AG10803 (cell line): ENCODE measurements around the gene AVL9.

Source experiments
- DNase-seq: peaks from one replicate; pipeline ENCODE4 v3.0.0; 2010; ENCODE audit warnings: low read depth
- H3K4me3 ChIP-seq: 2 replicates; pipeline ENCODE4 v1.5.1; 2011; ENCODE audit warnings: mild to moderate bottlenecking, low read length, control low read depth
- TF ChIP-seq, protein P1 (sequence below): conservative IDR thresholded peaks from 2 replicates; pipeline ENCODE4 v1.5.1; 2011; ENCODE audit warnings: mild to moderate bottlenecking, low read length, control low read depth, inconsistent platforms

Gene AVL9

DNA sequence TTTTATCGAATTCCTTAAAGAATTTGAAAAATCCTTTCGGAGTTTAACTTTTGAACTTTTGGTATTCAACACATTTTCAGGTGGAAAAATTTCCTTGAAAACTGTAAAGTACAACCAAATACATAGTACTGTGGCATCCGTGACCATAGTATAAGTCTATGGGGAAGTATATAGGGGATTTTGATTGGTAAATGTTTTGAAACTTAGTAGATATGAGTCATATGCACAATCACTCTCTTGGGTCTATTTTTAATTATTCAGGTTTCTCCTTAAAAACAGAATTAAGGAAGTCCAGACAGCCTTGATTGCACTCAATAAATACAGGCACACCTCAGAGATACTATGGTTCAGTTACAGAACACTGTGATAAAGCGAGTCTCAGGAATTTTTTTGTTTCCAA lies 64.2 kb downstream of the AVL9 start:
- no peak for DNase-seq
- H3K4me3 ChIP-seq, result no peak overlapping the region
- TF ChIP-seq, protein P1, sequence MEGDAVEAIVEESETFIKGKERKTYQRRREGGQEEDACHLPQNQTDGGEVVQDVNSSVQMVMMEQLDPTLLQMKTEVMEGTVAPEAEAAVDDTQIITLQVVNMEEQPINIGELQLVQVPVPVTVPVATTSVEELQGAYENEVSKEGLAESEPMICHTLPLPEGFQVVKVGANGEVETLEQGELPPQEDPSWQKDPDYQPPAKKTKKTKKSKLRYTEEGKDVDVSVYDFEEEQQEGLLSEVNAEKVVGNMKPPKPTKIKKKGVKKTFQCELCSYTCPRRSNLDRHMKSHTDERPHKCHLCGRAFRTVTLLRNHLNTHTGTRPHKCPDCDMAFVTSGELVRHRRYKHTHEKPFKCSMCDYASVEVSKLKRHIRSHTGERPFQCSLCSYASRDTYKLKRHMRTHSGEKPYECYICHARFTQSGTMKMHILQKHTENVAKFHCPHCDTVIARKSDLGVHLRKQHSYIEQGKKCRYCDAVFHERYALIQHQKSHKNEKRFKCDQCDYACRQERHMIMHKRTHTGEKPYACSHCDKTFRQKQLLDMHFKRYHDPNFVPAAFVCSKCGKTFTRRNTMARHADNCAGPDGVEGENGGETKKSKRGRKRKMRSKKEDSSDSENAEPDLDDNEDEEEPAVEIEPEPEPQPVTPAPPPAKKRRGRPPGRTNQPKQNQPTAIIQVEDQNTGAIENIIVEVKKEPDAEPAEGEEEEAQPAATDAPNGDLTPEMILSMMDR, result no peak

DNA sequence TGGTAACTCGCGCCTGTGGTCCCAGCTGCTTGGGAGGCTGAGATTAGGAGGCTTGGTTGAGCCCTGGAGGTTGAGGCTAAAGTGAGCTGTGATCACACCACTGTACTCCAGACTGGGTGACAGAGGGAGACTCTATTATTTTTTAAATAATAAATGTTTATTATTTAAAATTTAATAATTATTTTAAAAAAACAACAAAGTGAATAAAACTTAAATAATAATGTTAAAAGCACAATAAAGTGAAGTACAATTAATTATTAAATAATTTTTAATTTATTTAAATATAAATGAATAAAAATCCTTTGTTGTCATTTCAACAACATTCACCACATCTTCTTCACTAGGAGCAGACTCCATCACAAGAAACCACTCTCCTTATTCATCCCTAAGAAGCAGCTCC lies 64.8 kb downstream of the AVL9 start:
- DNase-seq, result no peak
- TF ChIP-seq, protein P1, result no peak
- H3K4me3 ChIP-seq, result no peak overlapping the region

DNA sequence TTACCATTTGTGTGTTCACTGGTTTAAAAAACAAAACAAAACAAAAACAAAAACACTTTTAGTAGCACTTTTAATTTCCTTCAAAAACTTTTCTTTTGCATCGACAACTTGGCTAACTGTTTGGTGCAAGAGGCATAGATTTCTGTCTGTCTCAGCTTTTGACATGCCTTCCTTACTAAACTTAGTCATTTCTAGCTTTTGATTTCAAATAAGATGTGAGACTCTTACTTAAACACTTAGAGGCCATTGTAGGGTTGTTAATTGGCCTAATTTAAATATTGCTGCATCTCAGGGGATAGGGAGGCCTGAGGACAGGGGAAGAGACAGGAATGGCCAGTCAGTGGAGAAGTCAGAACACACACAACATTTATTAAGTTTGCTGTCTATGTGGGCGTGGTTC lies 66.3 kb downstream of the AVL9 start:
- no peak for DNase-seq
- no peak overlapping the region for H3K4me3 ChIP-seq
- TF ChIP-seq, protein P1, result no peak

DNA sequence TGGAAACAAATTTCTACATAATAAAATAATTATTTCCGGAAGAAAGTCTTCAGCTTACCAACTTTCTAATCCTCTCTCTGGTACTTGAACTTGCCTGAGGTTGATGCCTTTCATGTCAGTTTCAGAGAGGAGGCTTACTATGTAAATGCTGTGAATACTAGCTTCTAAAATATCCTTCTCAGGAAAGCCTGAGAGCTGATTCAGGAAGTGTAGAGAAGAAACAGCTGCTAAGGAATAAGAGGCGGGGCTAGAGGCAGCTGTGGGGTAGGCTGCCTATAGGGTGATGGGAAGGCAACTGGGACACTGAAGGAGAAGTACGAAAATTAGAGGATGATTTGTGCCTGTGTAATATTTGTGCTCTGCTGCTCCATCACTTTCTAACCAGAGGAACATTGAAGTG lies 69.3 kb downstream of the AVL9 start:
- H3K4me3 ChIP-seq, result no peak overlapping the region
- DNase-seq, result no peak
- TF ChIP-seq, protein P1, result no peak

DNA sequence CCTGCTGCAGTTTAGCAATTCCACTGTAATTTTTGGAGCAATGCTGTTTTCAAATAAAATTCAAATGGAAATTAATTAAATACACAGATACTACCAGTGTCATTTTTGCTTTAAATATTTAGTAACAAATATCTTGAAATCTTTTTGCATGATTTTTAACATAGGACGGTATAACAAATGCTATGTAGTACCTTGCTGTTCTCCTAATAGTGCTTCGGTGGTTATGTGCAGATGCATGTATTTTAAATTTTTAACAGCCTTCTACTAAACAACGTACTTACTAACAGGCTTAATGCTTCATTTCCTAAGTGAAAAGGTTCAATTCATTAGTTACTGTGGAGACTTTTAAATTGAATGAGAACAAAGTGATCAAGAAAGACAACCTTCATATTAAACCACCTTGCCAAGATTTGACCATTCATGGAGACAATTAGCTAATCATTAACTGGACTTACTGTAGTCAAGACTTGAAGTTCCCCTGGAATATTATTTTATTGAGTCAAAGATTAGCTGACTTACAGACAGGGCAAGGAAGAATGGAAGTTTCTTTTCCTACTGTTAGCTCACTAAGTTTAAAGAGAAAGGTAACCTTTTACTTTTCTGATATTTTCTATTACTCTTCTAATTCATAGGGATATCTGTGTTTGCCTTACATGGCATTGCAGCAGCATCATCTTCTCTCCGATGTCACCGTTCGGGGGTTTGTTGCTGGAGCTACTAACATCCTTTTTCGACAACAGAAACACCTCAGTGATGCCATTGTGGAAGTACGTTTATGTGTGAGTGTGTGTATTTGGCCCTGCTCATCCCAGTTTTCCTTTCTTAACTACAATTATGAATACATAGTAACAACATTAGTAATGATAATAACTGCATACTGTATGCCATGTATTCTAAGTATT lies 74.3 kb downstream of the AVL9 start:
- TF ChIP-seq, protein P1, result no peak

DNA sequence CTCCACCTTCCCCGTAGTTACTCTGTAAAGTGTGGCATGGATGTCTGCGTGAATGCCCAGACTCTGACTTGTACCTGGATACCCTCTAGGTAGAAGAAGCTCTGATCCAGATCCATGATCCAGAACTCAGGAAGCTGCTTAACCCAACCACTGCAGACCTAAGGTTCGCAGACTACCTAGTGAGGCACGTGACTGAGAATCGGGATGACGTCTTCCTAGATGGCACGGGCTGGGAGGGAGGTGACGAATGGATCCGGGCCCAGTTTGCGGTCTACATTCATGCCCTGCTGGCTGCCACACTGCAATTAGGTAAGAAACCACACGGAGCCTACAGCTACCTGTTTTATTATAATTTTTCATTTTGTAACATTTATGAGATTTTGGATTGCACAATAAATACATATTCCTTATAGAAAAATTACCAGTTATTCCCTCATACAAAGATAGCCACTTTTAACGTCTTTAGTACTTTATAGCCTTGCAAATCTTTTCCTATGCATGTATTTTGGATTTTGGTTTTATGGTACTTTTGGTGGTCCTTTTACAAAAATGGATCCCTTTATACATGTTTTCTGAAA lies 77.9 kb downstream of the AVL9 start:
- no peak overlapping the region for H3K4me3 ChIP-seq
- TF ChIP-seq, protein P1, result no peak
- no peak for DNase-seq

More for the DNA sequence above, 74.3 kb downstream of the AVL9 start:
- no peak overlapping the region for H3K4me3 ChIP-seq
- DNase-seq, result no peak

DNA sequence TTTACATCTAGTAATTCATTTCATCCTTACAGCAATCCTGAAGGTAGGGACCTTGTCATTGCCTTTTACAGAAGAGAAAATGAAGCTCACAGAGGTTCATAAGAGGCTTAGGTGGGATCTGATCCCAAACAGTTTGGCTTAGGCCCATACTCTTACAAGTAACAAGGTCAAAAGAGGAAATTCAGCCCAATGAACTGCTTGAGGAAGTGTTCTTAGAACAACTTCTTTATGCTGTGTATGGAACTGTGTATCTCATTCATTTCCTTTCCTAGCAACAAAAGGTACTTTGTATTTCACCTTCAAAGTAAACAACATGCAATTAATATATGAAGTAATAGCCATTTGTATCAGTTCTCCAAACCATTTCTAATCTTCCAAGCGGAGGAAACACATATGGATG lies 79.3 kb downstream of the AVL9 start:
- TF ChIP-seq, protein P1, result no peak
- no peak for DNase-seq
- H3K4me3 ChIP-seq, result no peak overlapping the region
